ENCODE data around the gene SCYL1. TPM values are rescaled to one million over a fixed set of nuclear protein-coding genes. Genes with fewer than 3 reads are reported as not detected.

Gene SCYL1
- total RNA-seq, 1 experiment from 2014 or later, result 54.7 TPM

- DNase-seq, result peak; percentile 84
- Histone ChIP-seq H3K4ac (ENCODE audit: low read depth, low read length) (no peak overlapping the region), H4K8ac (replicated peaks; ENCODE audit: insufficient read length, low read depth, low read length) (no peak overlapping the region), H2AK5ac (ENCODE audit: insufficient read length, low read length) (no peak overlapping the region), H3K79me1 (ENCODE audit: insufficient read depth, low read depth, low read length, poor library complexity, severe bottlenecking) (no peaks in the 10 kb centered on the region), H3K23ac (ENCODE audit: insufficient read length, low read depth, low read length) (no peak overlapping the region), H3K9me3 (ENCODE audit: control insufficient read depth, low read depth, low read length) (no peaks in the 10 kb centered on the region), H3K4me2 (ENCODE audit: insufficient read depth, insufficient read length, low read length) (peak overlapping the region; percentile 73), H4K5ac (ENCODE audit: insufficient read length, low read depth, low read length) (no peak overlapping the region), H3K56ac (ENCODE audit: insufficient read length, low read depth, low read length) (no peak overlapping the region), H2BK15ac (ENCODE audit: low read depth, low read length) (no peak overlapping the region), H3K18ac (ENCODE audit: insufficient read length, low read depth, low read length) (no peak overlapping the region), H3K9ac (ENCODE audit: extremely low read depth, insufficient read length, low read length) (no peak overlapping the region), H3T11ph (ENCODE audit: low read length) (no peak overlapping the region), H2BK120ac (ENCODE audit: low read depth, low read length, poor library complexity, severe bottlenecking) (no peak overlapping the region), H3K27ac (ENCODE audit: insufficient read length, low read depth, low read length) (no peak overlapping the region), H3K14ac (ENCODE audit: insufficient read depth, low read length) (no peak overlapping the region; the same call in 1 of the 2 replicates), H3K4me1 (ENCODE audit: insufficient read depth, low read length) (no peaks in the 10 kb centered on the region), H3K27me3 (ENCODE audit: insufficient read depth, low read length) (no peaks in the 10 kb centered on the region), H3K79me2 (ENCODE audit: insufficient read depth, low read length) (no peaks in the 10 kb centered on the region), H4K91ac (ENCODE audit: insufficient read length, low read depth, low read length) (no peak overlapping the region), H3K23me2 (ENCODE audit: insufficient read length, low read depth, low read length, poor library complexity, severe bottlenecking) (peaks cover 13% of the 10 kb centered on the region), H2BK5ac (ENCODE audit: insufficient read length, low read length) (no peak overlapping the region), H2BK20ac (ENCODE audit: low read depth, low read length, poor library complexity, severe bottlenecking) (no peak overlapping the region), H2AFZ (ENCODE audit: low read length) (no peak overlapping the region), H2BK12ac (ENCODE audit: insufficient read length, low read depth, low read length) (no peak overlapping the region), H4K20me1 (ENCODE audit: control insufficient read depth, insufficient read depth, insufficient read length) (peaks cover 2% of the 10 kb centered on the region)
- Mint-ChIP-seq H3K36me3 (ENCODE audit: insufficient read depth in 1 of 3, low read depth in 3 of 3) (peaks cover 0 to 22% (median 17%) of the 10 kb centered on the region in 3 experiments), H3K9me3 (peaks cover 0 to 2% of the 10 kb centered on the region in 2 experiments; a peak in 1 of 5 replicates), H3K4me1 (peaks cover 2 to 9% of the 10 kb centered on the region in 2 experiments; a peak in 3 of 4 replicates), H3K27ac (no peak overlapping the region), H3K27me3 (ENCODE audit: low read depth) (peaks cover 44% of the 10 kb centered on the region), H3K4me3 (peak overlapping the region; percentile 67 to 82; a peak in 4 of 5 replicates)
- no CpG with 5 or more reads among the region's 60 CpGs for WGBS (ENCODE audit: extremely low coverage, insufficient read length, low lambda C conversion rate)
- TF ChIP-seq CTCF (conservative IDR thresholded peaks at IDR 0.05), result no peak
Measured at GRCh38 chr11:65539744-65540289, 14.9 kb downstream of the SCYL1 start.
